CD4-positive, alpha-beta T cell treated with Interleukin-17A for 4 hours (primary cell): ENCODE data around the gene MUC4.
"Not testable (repeated sequence)": the region's sequence is repeated elsewhere in the genome, so short reads cannot be mapped to it uniquely, and the experiment has no call there.

Experiments used
- DNase-seq: peaks from one replicate; pipeline ENCODE4 v3.0.0-alpha.2; 2020; ENCODE audit warnings: mixed read lengths

Gene MUC4

GRCh38 chr3:195735036-195735695 is 76.6 kb downstream of the MUC4 start:
- DNase-seq, result no peak

- no peak for DNase-seq
Measured at GRCh38 chr3:195732940-195733339, 78.8 kb downstream of the MUC4 start.

GRCh38 chr3:195731356-195731905 is 80.3 kb downstream of the MUC4 start:
- DNase-seq, result no peak

GRCh38 chr3:195729476-195730251 is 82.1 kb downstream of the MUC4 start:
- no peak for DNase-seq

GRCh38 chr3:195728789-195729188 is 82.9 kb downstream of the MUC4 start:
- not testable (repeated sequence) for DNase-seq

- DNase-seq, result no peak
Measured at GRCh38 chr3:195727606-195728195, 84.0 kb downstream of the MUC4 start.

GRCh38 chr3:195725916-195726740 is 85.6 kb downstream of the MUC4 start:
- DNase-seq, result not testable (repeated sequence)

GRCh38 chr3:195724363-195724762 is 87.4 kb downstream of the MUC4 start:
- DNase-seq, result not testable (repeated sequence)

- DNase-seq, result not testable (repeated sequence)
Measured at GRCh38 chr3:195722996-195723345, 88.8 kb downstream of the MUC4 start.

GRCh38 chr3:195722139-195722995 is 89.4 kb downstream of the MUC4 start:
- DNase-seq, result not testable (repeated sequence)

- DNase-seq, result not testable (repeated sequence)
Measured at GRCh38 chr3:195720831-195721506, 90.8 kb downstream of the MUC4 start, which contains the start of gene MUC20. Gene MUC20 (plus strand): TSS chr3:195720978. CDS start chr3:195721008, 30 bp downstream.

GRCh38 chr3:195719514-195720254 is 92.0 kb downstream of the MUC4 start:
- DNase-seq, result not testable (repeated sequence)

GRCh38 chr3:195718477-195718984 is 93.2 kb downstream of the MUC4 start:
- DNase-seq, result no peak

GRCh38 chr3:195717852-195718476 is 93.8 kb downstream of the MUC4 start:
- no peak for DNase-seq

- DNase-seq, result no peak
Measured at GRCh38 chr3:195717416-195717815, 94.3 kb downstream of the MUC4 start.

GRCh38 chr3:195715583-195716266 is 96.0 kb downstream of the MUC4 start:
- DNase-seq, result no peak

GRCh38 chr3:195715134-195715533 is 96.6 kb downstream of the MUC4 start:
- no peak for DNase-seq

GRCh38 chr3:195714380-195715011 is 97.2 kb downstream of the MUC4 start:
- no peak for DNase-seq
